ENCODE data around the gene SCGB1D1. TPM values are rescaled to one million over a fixed set of nuclear protein-coding genes. Genes with fewer than 3 reads are reported as not detected.

Gene SCGB1D1
- total and polyA plus RNA-seq, 2 of the 8 experiments (the other 6 are each of a cell fraction or from before 2014, with no cell fraction given), result not detected

DNA sequence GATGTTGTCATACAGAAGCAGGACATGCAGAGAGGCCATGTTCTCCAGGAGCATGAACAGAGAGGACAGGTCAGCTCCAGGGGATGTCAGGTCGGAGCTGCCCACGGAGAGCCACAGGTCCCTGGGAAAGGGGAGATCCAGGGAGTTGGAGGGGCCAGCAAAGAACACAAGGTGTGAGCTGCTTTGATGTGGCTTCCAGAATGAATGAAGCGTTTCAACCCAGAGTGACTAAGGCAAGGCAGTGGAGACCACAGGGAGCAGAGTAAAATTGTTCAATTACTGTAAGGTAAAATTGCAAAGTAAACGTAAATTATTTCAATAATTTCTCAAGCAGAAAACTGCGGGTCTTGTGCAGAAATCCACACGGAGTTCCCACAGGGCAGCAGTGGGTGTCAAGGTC, 12.9 kb downstream of the SCGB1D1 start:
- no peak for DNase-seq (ENCODE audit: low read depth in 1 of 2, low spot score in 2 of 2)
- Histone ChIP-seq H2BK15ac (ENCODE audit: low read length) (no peak overlapping the region), H2BK120ac (replicated peaks; ENCODE audit: low read depth, low read length) (no peak overlapping the region), H3K4me2 (ENCODE audit: insufficient read depth in 1 of 2, low read depth in 2 of 2, low read length in 2 of 2) (no peak overlapping the region), H3K36me3 (ENCODE audit: control insufficient read depth in 2 of 4, insufficient read depth in 4 of 4, low read length in 3 of 4) (no peaks in the 10 kb centered on the region), H3K56ac (replicated peaks; ENCODE audit: insufficient read length, low read depth, low read length) (no peak overlapping the region), H3K27me3 (replicated peaks in 1 of 4; ENCODE audit: control insufficient read depth in 3 of 4, extremely low read depth in 1 of 4, insufficient read depth in 3 of 4, low read length in 3 of 4) (no peaks in the 10 kb centered on the region), H4K5ac (ENCODE audit: insufficient read length, low read depth, low read length) (no peak overlapping the region), H3K14ac (ENCODE audit: insufficient read length) (no peak overlapping the region), H2BK20ac (ENCODE audit: low read length) (no peak overlapping the region), H4K8ac (ENCODE audit: extremely low read depth, insufficient read depth, low read length) (no peak overlapping the region), H3K27ac (ENCODE audit: low read depth, low read length) (no peak overlapping the region), H2BK12ac (ENCODE audit: low read depth, low read length) (no peak overlapping the region), H2AFZ (ENCODE audit: low read length) (no peak overlapping the region), H4K91ac (replicated peaks; ENCODE audit: insufficient read length, low read length) (no peak overlapping the region), H4K20me1 (replicated peaks in 1 of 2; ENCODE audit: control insufficient read depth in 1 of 2, insufficient read depth in 2 of 2, low read length in 2 of 2) (no peaks in the 10 kb centered on the region), H3K4me1 (replicated peaks in 1 of 4; ENCODE audit: control insufficient read depth in 3 of 4, insufficient read depth in 4 of 4, low read length in 3 of 4) (no peaks in the 10 kb centered on the region), H2BK5ac (ENCODE audit: low read depth, low read length) (no peak overlapping the region), H3K79me2 (ENCODE audit: control insufficient read depth in 1 of 2, insufficient read depth in 2 of 2, low read length in 2 of 2) (no peaks in the 10 kb centered on the region), H3K9me3 (ENCODE audit: insufficient read depth in 2 of 2, low read depth in 1 of 2, low read length in 1 of 2) (no peaks in the 10 kb centered on the region), H2AK5ac (ENCODE audit: low read depth, low read length) (no peak overlapping the region), H3K79me1 (ENCODE audit: low read depth, low read length) (no peaks in the 10 kb centered on the region), H3K23ac (ENCODE audit: insufficient read length) (no peak overlapping the region), H3K4ac (replicated peaks; ENCODE audit: insufficient read length, low read depth, low read length) (no peak overlapping the region), H3K18ac (ENCODE audit: extremely low read depth, low read length) (no peak overlapping the region), H3K4me3 (ENCODE audit: extremely low read depth in 1 of 4, insufficient read depth in 2 of 4, low read depth in 3 of 4, low read length in 4 of 4) (no peak overlapping the region), H3K23me2 (ENCODE audit: low read depth, low read length) (no peaks in the 10 kb centered on the region), H3K9ac (replicated peaks in 1 of 4; ENCODE audit: extremely low read depth in 1 of 4, low read depth in 3 of 4, low read length in 3 of 4) (no peak overlapping the region)
- 88% methylated on average over 6 of the region's 6 CpGs; no CpG with 5 or more reads in 1 of the 2 experiments for WGBS, 2 experiments (ENCODE audit: extremely low coverage in 1 of 2, insufficient coverage in 1 of 2, insufficient read length in 1 of 2, insufficient replicate concordance in 2 of 2, low coverage in 1 of 2, low lambda C conversion rate in 2 of 2, missing lambda C conversion rate in 1 of 2)
- ChIA-PET CTCF (ENCODE audit: partially characterized antibody) (interaction anchor here (0.6 to 1.9 kb wide), 7 partner anchors 14 to 305 kb away, joined by 3 to 11 read pairs (median 4); no protein-coding TSS in a partner anchor), POLR2A (ENCODE audit: partially characterized antibody) (no interaction called here)
- FAIRE-seq, result no peak

Data from H1 (cell line).